T47D (cell line): ENCODE measurements around the gene CEMIP2.

Source experiments
- DNase-seq, 2 experiments: peaks; one replicate each; pipeline versions ENCODE4 v3.0.0 to v3.0.0-alpha.2; 2011 to 2012; ENCODE audit warnings: low read depth in 1 of 2, low spot score in 1 of 2
- JUND ChIP-seq: IDR thresholded peaks from 2 replicates; pipeline ENCODE4 v1.6.1; 2012; ENCODE audit warnings: low read depth
- in situ Hi-C: cut with HindIII; loops from 2 replicates; pipeline ENCODE4 v1.10.0; 2016; ENCODE audit warnings: low sequenced_read_pairs, low pct_unique_long_range_greater_than_20kb

Gene CEMIP2

GRCh38 chr9:71740199-71740598, 28.1 kb downstream of the CEMIP2 start:
- DNase-seq: no peak
- no peak for TF ChIP-seq JUND
- in situ Hi-C loops: no loop called here

- in situ Hi-C loops: no loop called here
- no peak for TF ChIP-seq JUND
- DNase-seq: no peak
Measured at GRCh38 chr9:71737455-71737854, 30.9 kb downstream of the CEMIP2 start.

GRCh38 chr9:71736236-71736635, 32.1 kb downstream of the CEMIP2 start:
- in situ Hi-C loops: no loop called here
- no peak for TF ChIP-seq JUND

GRCh38 chr9:71734950-71735349, 33.4 kb downstream of the CEMIP2 start:
- no peak for DNase-seq
- in situ Hi-C loops: no loop called here
- TF ChIP-seq JUND: no peak

More at GRCh38 chr9:71736236-71736635, 32.1 kb downstream of the CEMIP2 start:
- DNase-seq: no peak

GRCh38 chr9:71733176-71733575, 35.1 kb downstream of the CEMIP2 start:
- DNase-seq: no peak
- no peak for TF ChIP-seq JUND
- in situ Hi-C loops: no loop called here

GRCh38 chr9:71729816-71730526, 38.3 kb downstream of the CEMIP2 start:
- DNase-seq: no peak
- no peak for TF ChIP-seq JUND
- in situ Hi-C loops: no loop called here

GRCh38 chr9:71726723-71727122, 41.6 kb downstream of the CEMIP2 start:
- TF ChIP-seq JUND: no peak
- in situ Hi-C loops: no loop called here
- DNase-seq: no peak

- TF ChIP-seq JUND: 0 out of 2 replicates have a peak, but pooled peaks have one; percentile 17
- in situ Hi-C loops: no loop called here
- peak in 1 of 2 experiments; percentile 62 for DNase-seq
Measured at GRCh38 chr9:71725590-71726338, 42.5 kb downstream of the CEMIP2 start.

GRCh38 chr9:71721855-71722254, 46.5 kb downstream of the CEMIP2 start:
- no peak for DNase-seq
- no peak for TF ChIP-seq JUND
- in situ Hi-C loops: no loop called here

- TF ChIP-seq JUND: no peak
- in situ Hi-C loops: no loop called here
- DNase-seq: no peak
Measured at GRCh38 chr9:71719562-71719961, 48.8 kb downstream of the CEMIP2 start.

GRCh38 chr9:71719088-71719487, 49.2 kb downstream of the CEMIP2 start:
- DNase-seq: no peak
- in situ Hi-C loops: no loop called here

GRCh38 chr9:71716138-71716909, 52.0 kb downstream of the CEMIP2 start:
- no peak for TF ChIP-seq JUND
- in situ Hi-C loops: no loop called here
- DNase-seq: no peak

More at GRCh38 chr9:71719088-71719487, 49.2 kb downstream of the CEMIP2 start:
- no peak for TF ChIP-seq JUND

GRCh38 chr9:71710856-71711255, 57.5 kb downstream of the CEMIP2 start:
- TF ChIP-seq JUND: no peak
- in situ Hi-C loops: no loop called here
- DNase-seq: no peak
